Measurements from ENCODE around the gene WDR36. TPM values are rescaled to one million over a fixed set of nuclear protein-coding genes. Genes with fewer than 3 reads are reported as not detected.

The WDR36 gene
- total RNA-seq, 4 donors from 2014 or later: 18.7 to 30.7 (median 25.0) TPM

DNA sequence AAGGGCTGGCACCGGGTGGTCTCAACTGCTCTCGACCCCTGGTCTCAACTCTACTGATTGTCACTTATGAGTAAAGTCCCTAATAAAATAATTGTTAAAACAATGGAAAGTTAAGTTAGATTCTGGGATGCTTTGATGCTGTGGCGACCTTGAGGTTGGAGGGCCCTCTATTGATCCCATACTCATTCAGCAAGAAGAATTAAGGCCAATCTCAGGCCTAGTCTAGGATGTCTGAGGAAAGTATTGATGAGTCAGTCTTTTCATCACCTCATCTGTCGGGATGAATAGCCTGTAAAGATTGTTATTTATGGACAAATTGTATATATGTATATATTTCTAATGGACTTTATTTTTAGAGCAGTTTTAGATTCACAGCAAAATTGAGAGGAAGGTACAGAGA is 50.8 kb downstream of the WDR36 start:
- no peak overlapping the region for H3K27ac ChIP-seq
- no peaks in the 10 kb centered on the region for H3K4me1 ChIP-seq
- no peaks in the 10 kb centered on the region for H3K9me3 ChIP-seq
- WGBS, 2 donors (ENCODE audit: low coverage in 1 of 2): 79 to 84% methylated on average over 3 to 4 of the region's 4 CpGs
- H3K27me3 ChIP-seq: no peaks in the 10 kb centered on the region
- H3K4me3 ChIP-seq: no peak overlapping the region
- ATAC-seq: no peak
- no peak for TF ChIP-seq CTCF (IDR thresholded peaks at IDR 0.05)
- no peak for TF ChIP-seq POLR2A (IDR thresholded peaks at IDR 0.05)
- TF ChIP-seq EP300 (IDR thresholded peaks at IDR 0.05): no peak
- TF ChIP-seq POLR2AphosphoS5 (IDR thresholded peaks at IDR 0.05): no peak
- H3K36me3 ChIP-seq: no peaks in the 10 kb centered on the region

DNA sequence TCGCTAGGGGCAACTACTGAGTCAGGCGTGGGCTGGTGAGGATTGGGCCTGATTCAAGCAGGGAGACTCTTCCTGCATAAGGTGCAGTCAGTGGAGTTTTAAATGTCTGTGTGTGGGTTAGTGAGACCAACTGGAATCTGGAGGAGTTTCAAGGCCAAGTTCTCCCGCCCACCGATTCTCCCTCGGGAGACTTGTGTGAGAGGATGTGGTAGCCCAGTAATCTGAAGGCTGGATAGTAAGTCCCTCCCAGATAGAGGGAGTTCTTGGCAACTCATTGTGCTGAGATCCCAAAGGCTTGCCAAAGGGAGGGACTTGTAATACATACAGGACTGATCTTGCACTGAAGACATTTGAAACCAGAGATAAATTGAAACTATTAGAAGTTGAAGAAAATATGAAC is 51.8 kb downstream of the WDR36 start:
- TF ChIP-seq POLR2A (IDR thresholded peaks at IDR 0.05): no peak
- no peak for TF ChIP-seq POLR2AphosphoS5 (IDR thresholded peaks at IDR 0.05)
- TF ChIP-seq EP300 (IDR thresholded peaks at IDR 0.05): no peak
- no peak for TF ChIP-seq CTCF (IDR thresholded peaks at IDR 0.05)
- Histone ChIP-seq H3K27me3 (no peaks in the 10 kb centered on the region), H3K4me1 (no peaks in the 10 kb centered on the region), H3K36me3 (no peaks in the 10 kb centered on the region), H3K4me3 (no peak overlapping the region), H3K9me3 (no peaks in the 10 kb centered on the region), H3K27ac (no peak overlapping the region)
- WGBS, 2 donors (ENCODE audit: low coverage in 1 of 2): 38 to 66% methylated on average over 2 to 5 of the region's 5 CpGs
- no peak for ATAC-seq

GRCh38 chr5:111144352-111144930 is 52.3 kb downstream of the WDR36 start:
- TF ChIP-seq POLR2AphosphoS5 (IDR thresholded peaks at IDR 0.05) (no peak), POLR2A (IDR thresholded peaks at IDR 0.05) (no peak), CTCF (IDR thresholded peaks at IDR 0.05) (no peak), EP300 (IDR thresholded peaks at IDR 0.05) (no peak)
- H3K4me1 ChIP-seq: no peaks in the 10 kb centered on the region
- 64 to 84% methylated on average over 1 of the region's 1 CpG for WGBS, 2 donors (ENCODE audit: low coverage in 1 of 2)
- no peaks in the 10 kb centered on the region for H3K36me3 ChIP-seq
- no peaks in the 10 kb centered on the region for H3K9me3 ChIP-seq
- no peak overlapping the region for H3K27ac ChIP-seq
- H3K4me3 ChIP-seq: no peak overlapping the region
- no peak for ATAC-seq
- H3K27me3 ChIP-seq: no peaks in the 10 kb centered on the region

GRCh38 chr5:111146053-111146452 is 53.9 kb downstream of the WDR36 start:
- TF ChIP-seq POLR2A (IDR thresholded peaks at IDR 0.05): no peak
- no peak for TF ChIP-seq POLR2AphosphoS5 (IDR thresholded peaks at IDR 0.05)
- TF ChIP-seq EP300 (IDR thresholded peaks at IDR 0.05): no peak
- TF ChIP-seq CTCF (IDR thresholded peaks at IDR 0.05): no peak
- Histone ChIP-seq H3K27ac (no peak overlapping the region), H3K36me3 (no peaks in the 10 kb centered on the region), H3K4me1 (no peaks in the 10 kb centered on the region), H3K9me3 (no peaks in the 10 kb centered on the region), H3K4me3 (no peak overlapping the region), H3K27me3 (no peaks in the 10 kb centered on the region)
- ATAC-seq: no peak
- WGBS, 2 donors (ENCODE audit: low coverage in 1 of 2): 45 to 53% methylated on average over 1 to 2 of the region's 2 CpGs

- Histone ChIP-seq H3K4me1 (no peaks in the 10 kb centered on the region), H3K27ac (no peak overlapping the region), H3K9me3 (no peaks in the 10 kb centered on the region), H3K27me3 (no peaks in the 10 kb centered on the region), H3K4me3 (no peak overlapping the region), H3K36me3 (no peaks in the 10 kb centered on the region)
- TF ChIP-seq POLR2AphosphoS5 (IDR thresholded peaks at IDR 0.05): no peak
- TF ChIP-seq CTCF (IDR thresholded peaks at IDR 0.05): no peak
- no peak for TF ChIP-seq POLR2A (IDR thresholded peaks at IDR 0.05)
- no peak for TF ChIP-seq EP300 (IDR thresholded peaks at IDR 0.05)
- WGBS, 2 donors (ENCODE audit: low coverage in 1 of 2): 87 to 90% methylated on average over 3 of the region's 3 CpGs
- ATAC-seq: no peak
Measured at GRCh38 chr5:111147502-111147901, 55.4 kb downstream of the WDR36 start.

All from gastroesophageal sphincter (tissue), 4 donors.